EH (cell line): ENCODE measurements around the gene PHACTR1.

ENCODE experiments used
- DNase-seq: peaks from one replicate; pipeline ENCODE4 v3.0.0-alpha.2; 2015; ENCODE audit warnings: low read depth

Gene PHACTR1

DNA sequence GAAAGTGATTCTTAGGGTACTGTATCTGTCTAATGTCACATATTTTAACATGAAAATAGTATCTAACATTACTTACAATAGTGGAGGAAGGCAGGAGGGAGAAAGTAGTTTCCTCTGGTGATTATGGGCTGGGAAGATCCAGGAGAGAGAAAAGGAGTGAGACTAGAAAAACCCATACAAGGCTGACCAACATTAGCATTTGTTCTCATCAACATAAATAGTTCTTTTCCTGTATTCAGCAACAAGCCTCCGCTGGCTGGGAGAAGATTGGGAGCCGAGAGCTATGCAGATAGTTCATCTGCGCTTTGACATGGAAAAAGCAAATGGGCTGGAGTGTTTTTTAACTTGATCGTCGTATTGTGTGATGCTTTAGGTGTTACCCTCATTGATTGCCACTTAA is 239.4 kb downstream of the PHACTR1 start:
- no peak for DNase-seq

DNA sequence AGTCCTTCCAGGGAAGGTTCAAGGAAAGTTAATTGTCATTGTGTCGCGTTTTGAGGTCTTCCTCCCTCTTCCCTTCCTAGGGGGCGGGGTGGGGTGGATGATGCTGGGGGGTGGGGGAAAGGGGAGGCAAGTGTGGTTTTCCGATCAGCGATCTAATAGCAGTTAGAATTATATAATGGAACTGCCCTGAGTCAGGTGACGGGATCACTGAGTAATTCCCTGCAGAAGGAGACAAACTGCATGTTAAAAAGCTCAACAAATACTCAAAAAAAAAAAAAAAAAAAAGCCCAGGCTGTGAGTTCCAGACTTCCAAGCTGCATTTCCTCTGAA is 240.4 kb downstream of the PHACTR1 start:
- no peak for DNase-seq

DNA sequence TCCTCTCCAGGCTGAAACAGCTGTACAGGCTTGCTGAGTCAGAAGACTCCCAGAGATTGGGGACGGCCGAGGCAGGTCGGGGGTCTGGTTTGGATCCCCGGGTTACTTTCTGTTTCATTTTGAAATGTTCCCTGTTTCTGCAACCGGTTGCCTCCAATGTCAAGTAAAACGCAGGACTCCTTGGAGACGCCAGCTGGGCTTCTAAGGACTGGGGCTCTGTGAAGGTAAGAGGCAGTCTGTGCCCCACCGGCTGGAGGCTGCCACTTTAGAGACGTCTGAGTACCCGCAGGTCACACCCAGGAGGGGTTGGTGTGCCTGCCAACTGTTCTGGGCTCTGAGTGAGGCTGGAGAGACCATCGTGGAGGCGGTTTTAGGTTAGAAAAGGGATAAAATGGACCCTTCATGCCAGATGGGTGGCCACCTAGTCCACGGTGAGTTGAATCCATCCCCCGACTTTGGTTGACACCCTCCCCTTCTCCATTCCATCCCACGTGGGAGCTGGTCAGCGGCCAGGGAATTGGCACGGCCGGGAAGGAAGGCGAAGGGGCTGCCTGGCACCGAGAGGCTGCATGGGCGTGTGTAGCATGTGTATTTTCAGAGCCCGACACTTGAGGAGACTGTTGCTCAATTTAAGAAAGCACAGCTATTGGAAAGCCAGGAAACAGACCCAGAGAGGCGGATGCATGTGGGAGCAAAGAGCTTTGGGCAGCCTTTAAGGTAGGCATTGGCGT is 240.9 kb downstream of the PHACTR1 start:
- peak; percentile 66 for DNase-seq

DNA sequence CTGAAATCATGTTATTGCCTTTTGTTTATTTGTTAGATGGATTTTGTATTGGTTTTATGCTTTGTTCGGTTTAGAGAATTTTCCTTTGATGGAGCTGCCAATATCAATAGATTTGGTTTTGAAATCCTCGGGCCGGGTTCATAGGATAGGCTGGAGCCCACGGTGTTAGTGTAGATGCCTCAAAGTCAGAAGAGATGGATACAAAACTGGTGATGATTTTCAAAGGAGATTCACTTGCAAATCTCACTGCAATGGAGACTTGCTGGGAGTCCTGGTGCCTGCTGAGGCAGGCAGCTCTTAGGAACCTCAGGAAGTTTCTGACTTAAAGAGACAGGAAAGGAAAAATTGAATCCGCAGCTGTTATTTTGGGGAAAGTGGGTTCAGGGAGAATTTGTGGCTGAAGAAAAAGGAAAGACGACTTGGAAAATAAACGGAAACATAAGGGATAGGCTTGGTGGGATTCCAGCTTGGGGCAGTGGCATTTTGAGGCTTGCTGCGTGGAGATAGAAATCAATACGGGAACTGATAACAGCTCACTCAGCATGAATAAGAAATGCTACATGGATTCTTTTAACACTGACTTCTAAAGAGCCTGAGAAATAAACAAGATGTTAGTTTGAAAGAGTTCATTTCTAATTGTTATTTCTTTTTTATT is 241.6 kb downstream of the PHACTR1 start:
- peak; percentile 28 for DNase-seq

DNA sequence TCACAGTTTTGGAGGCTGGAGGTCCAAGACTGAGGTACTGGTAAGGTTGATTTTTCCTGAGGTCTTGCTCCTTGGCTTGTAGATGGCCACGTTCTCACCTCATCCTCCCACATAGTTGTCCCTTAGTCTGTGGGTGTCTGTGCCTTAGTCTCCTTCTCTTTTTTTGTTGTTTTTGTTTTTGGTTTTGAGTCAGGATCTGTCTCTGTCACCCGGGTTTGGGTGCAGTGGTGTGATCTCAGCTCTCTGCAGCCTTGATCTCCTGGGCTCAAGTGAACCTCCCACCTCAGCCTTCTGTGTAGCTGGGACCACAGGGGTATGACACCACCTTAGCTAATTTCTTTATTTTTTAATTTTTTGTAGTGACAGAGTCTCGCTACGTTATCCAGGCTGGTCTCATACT is 245.2 kb downstream of the PHACTR1 start:
- no peak for DNase-seq

DNA sequence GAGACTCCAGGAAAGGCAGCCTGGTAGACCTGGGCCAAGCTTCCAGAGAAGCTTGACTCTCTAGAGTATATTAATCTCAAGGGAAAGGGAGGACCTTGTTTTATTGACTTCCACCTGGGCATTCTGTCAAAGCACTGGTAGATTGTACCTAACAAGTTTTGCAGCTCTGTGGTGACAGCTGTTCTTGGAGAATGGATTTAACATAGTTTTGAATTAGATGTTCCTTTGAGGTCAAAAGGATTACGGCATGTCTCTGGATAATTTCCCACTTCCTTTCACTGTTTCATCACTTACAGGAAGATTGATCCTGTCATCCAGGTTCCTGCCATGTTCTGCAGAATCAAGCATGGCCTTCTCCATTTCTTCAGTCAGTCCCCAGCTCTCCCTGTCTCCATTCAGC is 246.0 kb downstream of the PHACTR1 start:
- DNase-seq = peak; percentile 24

DNA sequence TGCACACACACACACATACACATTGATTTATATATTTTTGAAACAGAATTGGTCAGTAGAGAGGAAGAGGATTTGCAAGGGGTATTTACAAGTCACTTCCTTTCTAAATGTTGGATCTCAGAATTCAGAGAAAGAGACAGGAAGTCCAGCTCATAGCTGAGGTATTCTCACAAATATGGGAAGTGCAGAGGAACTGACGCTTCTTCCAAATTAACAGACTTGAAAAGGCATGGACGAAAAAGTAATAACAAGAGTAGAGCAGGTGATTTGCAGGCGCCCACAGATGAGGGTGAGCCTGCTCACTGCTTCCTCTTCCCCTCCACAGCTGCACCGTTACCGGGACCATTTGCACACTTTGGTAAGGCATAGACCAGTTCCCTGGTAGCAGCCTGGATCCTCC is 246.4 kb downstream of the PHACTR1 start:
- peak; percentile 61 for DNase-seq

DNA sequence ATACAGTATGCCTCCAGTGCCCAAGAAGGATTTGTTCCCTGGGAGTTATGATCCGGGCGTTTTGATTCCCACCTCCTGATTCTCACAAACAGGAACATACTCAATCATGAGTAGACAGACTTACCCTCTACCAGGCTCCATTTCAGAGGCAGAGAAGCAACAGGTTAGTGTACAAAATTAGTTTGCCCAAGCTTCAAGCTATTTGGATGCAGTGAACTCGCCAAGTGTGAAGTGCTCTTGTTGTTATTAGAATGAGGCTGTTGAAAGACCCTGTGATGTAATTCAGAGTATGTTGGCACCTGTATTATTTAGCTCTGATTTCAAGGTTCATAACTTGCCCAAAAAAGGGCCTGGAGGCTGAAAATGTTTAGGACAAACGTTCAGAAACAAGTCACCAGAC is 247.0 kb downstream of the PHACTR1 start:
- no peak for DNase-seq

DNA sequence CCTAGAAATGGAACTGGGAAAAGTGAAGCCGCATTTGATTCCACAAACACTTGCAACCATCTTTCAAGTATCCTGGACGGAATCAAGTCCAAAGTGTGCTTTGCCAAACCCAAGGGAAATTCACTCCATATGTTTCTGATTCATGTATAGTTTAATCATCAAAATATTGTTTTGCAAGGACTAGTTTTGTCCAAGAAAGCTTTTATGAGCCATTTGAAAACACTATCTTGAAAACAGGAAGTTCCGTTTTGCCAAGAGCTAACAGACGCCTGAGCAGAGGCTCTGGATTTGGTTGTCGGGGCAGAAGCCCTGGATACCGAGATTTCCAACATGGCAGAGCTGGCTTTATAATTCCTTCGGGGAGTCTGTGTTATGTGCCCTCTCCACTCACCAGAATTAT is 251.1 kb downstream of the PHACTR1 start:
- DNase-seq = peak; percentile 50

DNA sequence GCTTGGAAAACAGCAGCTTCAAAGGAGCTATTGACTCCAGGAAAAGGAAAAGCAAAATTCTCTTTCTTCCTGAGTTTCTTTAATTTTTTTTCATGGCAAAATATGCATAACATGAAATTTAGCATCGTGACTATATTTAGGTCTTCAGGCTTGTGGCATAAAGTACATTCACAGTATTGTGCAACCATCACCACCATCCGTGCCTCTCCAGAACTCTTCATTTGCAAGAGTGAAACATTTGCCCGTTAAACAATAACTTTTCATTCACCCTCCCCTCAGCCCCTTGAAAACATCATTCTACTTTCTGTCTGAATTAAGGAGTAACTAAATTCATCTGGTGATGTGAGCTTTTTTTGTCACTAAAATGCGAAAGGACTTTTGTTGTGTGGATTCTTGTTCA is 251.7 kb downstream of the PHACTR1 start:
- no peak for DNase-seq

DNA sequence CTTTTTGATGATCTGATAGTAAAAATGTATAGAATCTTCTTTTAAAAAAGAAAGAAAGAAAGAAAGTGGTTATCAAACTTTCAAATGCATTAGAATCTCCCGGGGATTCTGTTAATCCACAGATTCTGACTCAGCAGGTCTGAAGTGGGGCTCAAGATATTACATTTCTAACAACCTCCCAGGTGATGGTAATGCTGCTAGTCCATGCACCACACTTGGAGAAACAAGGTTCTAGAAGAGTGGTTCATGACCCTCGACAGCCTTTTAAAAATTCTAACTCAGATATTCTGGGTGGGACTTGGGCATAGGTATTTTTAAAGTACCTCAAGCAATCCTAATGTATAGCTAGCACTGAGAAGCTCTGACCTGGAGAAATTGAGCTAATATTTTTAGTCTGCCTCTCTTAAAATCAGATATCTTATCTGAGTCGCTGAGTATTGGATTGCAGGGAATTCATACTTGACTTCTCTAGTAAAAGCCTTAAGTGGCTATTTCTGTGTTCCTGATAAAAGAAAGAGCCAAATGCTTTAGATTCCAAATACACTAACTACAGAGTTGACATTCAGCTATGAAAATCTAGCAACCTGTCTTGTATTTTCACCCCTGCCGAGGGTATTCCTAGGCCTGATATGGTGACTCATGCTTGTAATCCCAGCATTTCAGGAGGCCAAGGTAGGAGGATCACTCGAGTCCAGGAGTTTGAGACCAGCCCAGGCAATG is 252.4 kb downstream of the PHACTR1 start:
- no peak for DNase-seq

DNA sequence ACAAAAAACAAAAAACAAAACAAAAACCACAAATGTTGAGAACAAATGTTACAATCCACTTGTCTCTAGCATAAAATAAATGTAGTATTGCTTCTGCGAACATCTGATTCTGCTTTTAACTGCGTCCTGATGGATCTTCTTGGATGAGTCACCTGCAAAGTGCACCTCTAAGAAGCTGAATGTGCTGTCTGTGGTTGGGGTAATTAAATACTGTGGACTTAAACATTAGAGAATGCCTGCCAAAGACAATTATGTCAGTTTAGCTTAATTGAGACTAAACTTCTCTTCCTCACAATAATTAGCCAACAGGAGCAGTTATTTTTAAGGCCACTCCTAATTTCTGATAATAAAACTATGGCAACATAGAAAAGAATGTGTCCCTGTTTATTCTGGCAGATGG is 253.4 kb downstream of the PHACTR1 start:
- peak; percentile 66 for DNase-seq

DNA sequence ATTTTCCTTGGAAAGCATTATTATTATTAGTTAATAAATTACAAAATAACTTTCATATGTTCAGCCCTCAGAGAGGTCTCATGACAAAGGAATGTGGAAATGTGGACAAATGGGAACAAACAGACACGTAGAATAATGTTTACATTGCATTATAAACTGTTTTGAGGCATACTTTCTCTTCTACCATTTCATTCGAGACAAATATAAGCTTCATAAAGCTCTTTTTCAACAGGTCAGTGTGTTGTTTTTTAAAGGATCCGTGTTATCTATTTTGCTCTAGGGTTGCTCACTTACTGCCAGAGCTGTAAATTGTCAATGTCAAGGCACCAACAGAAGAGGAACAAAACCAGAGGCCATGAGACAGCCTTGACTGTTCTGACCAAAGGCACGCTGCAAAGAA is 256.8 kb downstream of the PHACTR1 start:
- peak; percentile 5 for DNase-seq

DNA sequence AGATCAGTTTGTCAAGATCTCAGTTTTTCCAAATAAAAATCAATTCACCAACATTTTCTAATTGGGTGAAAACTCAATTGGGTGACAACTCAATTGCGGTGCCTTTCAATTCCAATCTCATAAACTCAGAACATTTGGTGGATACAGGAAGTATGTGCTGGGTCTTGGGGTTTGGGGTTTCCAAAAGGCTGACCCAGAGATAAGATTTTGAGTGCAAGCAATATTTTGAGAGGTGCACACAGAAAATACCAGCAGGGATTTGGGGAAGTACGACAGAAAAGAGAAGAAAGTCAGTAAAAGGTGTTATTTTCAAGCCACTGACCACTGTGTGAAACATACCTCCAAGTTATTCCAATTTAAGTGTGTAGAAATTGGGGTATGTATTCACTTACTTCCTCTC is 258.0 kb downstream of the PHACTR1 start:
- DNase-seq = no peak

DNA sequence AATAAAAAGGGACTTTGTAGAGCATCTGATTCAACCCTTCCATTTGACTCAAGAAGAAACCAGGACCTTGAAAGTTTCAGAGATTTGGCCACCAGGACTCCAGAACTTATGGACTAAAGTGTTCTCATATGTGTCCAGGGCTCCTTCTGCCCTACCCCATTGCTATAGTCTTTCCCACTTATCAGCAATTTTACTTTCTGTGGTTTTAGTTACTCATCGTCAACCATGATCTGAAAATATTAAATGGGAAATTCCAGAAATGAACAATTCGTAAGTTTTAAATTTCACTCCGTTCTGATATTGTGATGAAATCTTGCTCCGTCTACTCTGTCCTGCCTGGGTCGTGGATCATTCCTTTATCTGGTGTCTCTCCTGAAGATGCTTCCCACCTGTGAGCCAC is 259.8 kb downstream of the PHACTR1 start:
- no peak for DNase-seq

DNA sequence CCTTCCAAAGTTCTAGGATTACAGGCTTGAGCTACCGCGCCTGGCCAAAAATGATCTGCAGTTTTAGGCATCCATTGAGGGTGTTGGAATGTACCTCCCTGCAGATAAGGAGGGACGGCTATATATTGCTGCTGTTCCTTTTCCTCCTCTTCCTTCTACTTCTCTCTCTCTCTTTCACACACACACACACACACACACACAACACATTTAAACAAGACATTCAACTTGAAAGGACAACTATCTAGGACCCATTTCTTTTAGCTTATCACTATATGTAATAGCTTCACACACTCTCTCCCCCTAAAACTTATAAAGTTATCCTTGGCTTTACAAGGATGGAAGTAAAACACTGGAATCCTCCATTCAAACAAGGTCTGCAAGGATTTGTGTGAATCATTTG is 260.6 kb downstream of the PHACTR1 start:
- DNase-seq = no peak

DNA sequence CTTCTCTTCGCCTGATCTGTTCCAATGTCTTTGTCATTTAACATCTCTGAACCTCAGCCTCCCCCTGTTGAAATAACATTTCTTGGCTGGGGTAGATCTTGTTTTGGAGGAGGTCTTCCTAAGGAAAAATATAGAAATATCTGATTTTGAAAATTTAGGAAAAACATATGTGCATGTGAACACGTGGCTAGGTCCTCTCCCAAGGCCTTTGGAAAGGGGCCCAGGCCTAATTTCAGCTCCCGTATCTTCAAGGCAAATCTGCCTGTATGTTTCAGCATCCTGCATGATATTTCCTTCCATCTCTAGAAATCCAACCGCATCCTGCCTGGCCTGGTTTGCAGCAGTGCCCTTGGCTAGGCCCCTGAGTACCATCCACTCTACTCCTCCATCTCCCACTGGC is 261.2 kb downstream of the PHACTR1 start:
- no peak for DNase-seq

DNA sequence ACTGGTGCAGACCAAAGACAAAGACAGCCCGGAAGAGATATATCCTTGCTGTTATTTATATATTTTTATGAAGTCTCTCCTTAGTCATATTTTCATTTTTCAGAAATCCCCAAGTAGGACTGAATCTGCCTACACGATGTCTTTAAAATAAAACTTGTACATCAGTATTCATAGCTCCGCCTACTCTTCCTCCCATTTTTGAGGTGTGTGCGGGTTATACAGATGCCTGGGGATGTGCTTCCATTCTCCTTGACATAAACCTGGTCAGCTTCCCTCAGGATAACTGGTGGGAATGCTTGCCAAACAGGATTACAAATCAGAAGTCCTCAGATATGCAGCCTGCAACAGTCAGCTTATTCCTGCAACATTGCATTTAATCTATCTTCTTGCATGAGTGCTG is 264.2 kb downstream of the PHACTR1 start:
- DNase-seq = no peak

DNA sequence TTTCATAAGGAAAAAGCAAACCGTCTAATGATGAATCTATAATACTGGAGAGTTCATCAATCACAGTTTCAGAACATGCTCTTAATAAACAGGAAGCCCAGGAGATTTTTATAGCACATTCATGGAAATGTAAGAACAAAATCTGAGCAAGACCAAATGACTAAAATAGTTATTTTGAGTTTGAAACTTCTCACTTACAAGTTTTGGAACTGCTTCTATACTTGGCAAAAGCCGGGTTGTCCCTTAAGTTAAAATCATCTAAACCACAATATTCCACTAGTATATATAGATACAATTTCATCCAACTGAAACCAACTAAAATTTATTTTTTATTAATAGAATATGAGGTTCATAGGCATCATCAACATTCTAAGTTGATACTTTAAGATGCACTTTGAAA is 268.2 kb downstream of the PHACTR1 start:
- DNase-seq = no peak

DNA sequence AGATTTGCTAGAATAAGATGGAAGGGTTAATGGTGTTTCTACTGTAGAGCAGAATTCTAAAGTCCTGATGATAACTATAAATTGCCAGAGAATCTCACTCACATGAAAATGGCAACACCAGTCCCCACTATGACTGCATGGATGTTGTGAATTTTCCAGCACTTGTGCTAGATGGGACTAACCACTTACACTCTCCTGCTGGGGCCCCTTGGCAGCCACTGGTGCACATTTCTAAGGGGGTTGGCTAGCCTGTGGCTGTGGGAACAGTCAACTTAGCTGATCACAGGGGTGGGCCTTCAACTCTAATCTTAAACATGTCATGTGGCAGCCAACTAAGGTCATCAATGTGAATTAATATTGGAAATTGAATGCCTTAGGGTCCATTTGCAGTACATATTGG is 271.2 kb downstream of the PHACTR1 start:
- DNase-seq = no peak

DNA sequence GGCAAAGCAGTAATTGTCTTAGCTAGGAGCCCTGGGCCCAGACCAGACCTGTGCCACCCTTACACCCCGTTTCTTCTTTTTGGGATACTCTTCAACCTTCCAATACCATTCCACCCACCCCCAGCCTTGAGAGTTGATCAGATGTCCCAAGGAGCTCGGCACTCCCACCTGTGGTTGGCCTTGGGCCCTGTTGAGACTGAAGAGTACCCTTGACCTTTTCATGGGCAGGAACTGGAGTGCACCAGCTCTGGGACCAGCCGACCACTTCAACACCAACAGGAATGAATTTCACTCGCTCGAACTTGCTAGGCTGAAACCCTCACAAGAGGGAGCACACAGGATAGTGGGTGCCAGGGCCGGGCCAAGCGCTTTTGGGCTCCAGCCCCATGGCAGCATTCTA is 273.6 kb downstream of the PHACTR1 start:
- no peak for DNase-seq

DNA sequence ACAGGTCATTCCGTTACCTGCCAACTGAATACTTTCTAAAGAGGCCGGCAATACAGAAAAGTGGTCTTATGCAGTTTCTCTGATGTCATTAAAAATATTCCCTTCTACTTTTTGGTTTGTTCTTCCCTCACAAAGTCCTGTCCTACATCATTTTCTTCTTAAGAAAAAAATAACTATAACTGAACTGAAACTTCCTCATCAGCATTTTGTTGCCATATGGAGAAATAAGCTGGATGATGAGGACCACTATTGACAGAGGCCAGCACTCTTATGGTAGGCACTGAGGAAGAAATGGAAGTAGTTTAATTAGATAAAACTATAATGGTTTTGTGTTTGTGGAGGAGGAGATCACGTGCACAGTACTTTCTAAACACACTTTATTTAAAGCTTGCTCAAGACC is 274.9 kb downstream of the PHACTR1 start:
- DNase-seq = no peak

DNA sequence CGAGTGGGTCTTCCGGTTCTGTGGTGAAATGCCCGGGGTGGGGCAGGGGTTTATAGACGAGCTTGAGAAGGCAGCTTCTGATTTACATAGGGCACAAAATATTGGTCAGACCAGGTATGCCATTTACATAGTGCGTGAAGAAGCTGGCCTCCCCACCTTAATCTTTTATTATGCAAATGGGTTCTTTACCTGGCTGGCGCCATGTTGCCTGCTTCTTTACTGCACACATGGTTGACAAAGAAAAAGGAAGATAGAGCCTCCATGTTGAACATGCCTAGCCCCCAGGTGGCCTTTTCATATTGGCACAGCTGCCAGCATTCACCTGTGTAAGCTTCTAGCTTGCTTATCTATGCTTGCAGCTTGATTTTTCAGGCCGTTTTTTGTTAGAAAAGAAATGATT is 276.2 kb downstream of the PHACTR1 start:
- DNase-seq = no peak
